Measurements from ENCODE around the gene GTF2B.

DNA sequence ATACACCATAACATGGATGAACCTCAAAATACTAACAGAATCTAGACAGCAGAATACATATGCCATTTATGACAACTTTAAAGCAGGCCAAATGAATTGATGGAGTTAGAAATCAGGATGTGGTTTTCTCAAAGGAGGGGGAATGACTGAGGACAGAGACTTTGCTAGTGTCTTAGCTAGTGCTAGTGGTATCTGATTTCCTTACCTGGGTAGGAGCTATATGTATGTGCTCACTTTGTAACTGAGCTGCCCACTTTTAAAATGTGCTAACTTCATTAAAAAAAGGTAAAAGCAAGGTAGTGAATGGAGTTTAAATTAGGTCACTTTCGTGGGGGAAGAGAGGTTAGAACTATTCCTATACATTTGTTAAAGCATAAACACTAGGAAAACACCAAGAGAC, 2.6 kb downstream of the GTF2B start:
- no peak for TF ChIP-seq CTCF (IDR thresholded peaks at IDR 0.05; ENCODE audit: insufficient read depth, low read length)
- TF ChIP-seq GABPA (IDR thresholded peaks at IDR 0.05; ENCODE audit: low read depth): no peak
- TF ChIP-seq SPI1 (IDR thresholded peaks at IDR 0.05; ENCODE audit: borderline replicate concordance, low read depth): no peak
- TF ChIP-seq POLR2AphosphoS5 (IDR thresholded peaks at IDR 0.05; ENCODE audit: low read depth): no peak

Measured in HL-60 (cell line).